A549 (cell line): Measurements from ENCODE around the gene NFATC2. TPM values are rescaled to one million over a fixed set of nuclear protein-coding genes. Genes with fewer than 3 reads are reported as not detected.

ENCODE experiments used
- ATAC-seq, 2 experiments: fragments of 200-7000 bp in 1 of 2; fragments of >200 bp in 1 of 2; cut with Nextera tagmentation in 1 of 2; cut with Tn5 transposase in 1 of 2; 3 replicates each; pipeline versions ENCODE4 v1.8.0 to v1.9.1; 2018 to 2020; ENCODE audit warnings: mild to moderate bottlenecking in 1 of 2, moderate library complexity in 1 of 2
- CTCF ChIA-PET: fragments of 300-600 bp; sonication (Branson Sonifier 250); formaldehyde crosslinking; extraction: SDS; loops from one replicate; lab custom pipeline; 2021; ENCODE audit warnings: antibody characterized with exemption, inconsistent platforms; lab: Yijun Ruan, JAX
- POLR2A ChIA-PET: fragments of 350-600 bp; formaldehyde crosslinking; extraction: SDS; loops from one replicate; lab custom pipeline; 2021; ENCODE audit warnings: antibody characterized with exemption, inconsistent platforms; lab: Yijun Ruan, JAX
- DNase-seq, 2 experiments: peaks; one replicate each; pipeline versions ENCODE4 v3.0.0 to v3.0.0-alpha.2; 2011 to 2016; ENCODE audit warnings: low read depth in 1 of 2, low spot score in 1 of 2
- FAIRE-seq: peaks from 2 replicates; lab custom pipeline; 2011; peaks lifted over from hg19 to GRCh38; lab: Jason Lieb, UNC
- H3K27ac ChIP-seq, 2 experiments: fragments of >200 bp; sonication (Bioruptor Twin); formaldehyde crosslinking; 3 replicates each; pipeline ENCODE4 v1.5.1; 2016 to 2017
- H3K4me1 ChIP-seq: fragments of >200 bp; sonication (Bioruptor Twin); formaldehyde crosslinking; 3 replicates; pipeline ENCODE4 v1.6.1; 2016
- H3K4me2 ChIP-seq: fragments of >200 bp; sonication (Bioruptor Twin); formaldehyde crosslinking; 3 replicates; pipeline ENCODE4 v1.6.1; 2016
- H3K4me3 ChIP-seq: fragments of >200 bp; sonication (Bioruptor Twin); formaldehyde crosslinking; 3 replicates; pipeline ENCODE4 v1.5.1; 2016
- H3K9me3 ChIP-seq: fragments of >200 bp; sonication (Bioruptor Twin); formaldehyde crosslinking; 3 replicates; pipeline ENCODE4 v1.6.1; 2016
- ATOH8 ChIP-seq: fragments of 250-450 bp; sonication (Bioruptor Pico); IDR thresholded peaks from 2 replicates; pipeline ENCODE4 v1.5.0; 2020; ENCODE audit warnings: low read depth, mild to moderate bottlenecking, moderate library complexity
- BHLHE40 ChIP-seq: IDR thresholded peaks from 2 replicates; pipeline ENCODE4 v1.6.1; 2012; ENCODE audit warnings: low read depth, low read length, inconsistent platforms
- E2F6 ChIP-seq: IDR thresholded peaks from 2 replicates; pipeline ENCODE4 v1.6.1; 2012; ENCODE audit warnings: low read depth, borderline replicate concordance
- ELK1 ChIP-seq: fragments of 150-350 bp; IDR thresholded peaks from 2 replicates; pipeline ENCODE4 v1.6.1; 2014; ENCODE audit warnings: low read depth, mild to moderate bottlenecking, low read length
- ESRRA ChIP-seq: fragments of 150-350 bp; IDR thresholded peaks from 2 replicates; pipeline ENCODE4 v1.6.1; 2014; ENCODE audit warnings: mild to moderate bottlenecking, low read length, borderline replicate concordance
- HES2 ChIP-seq: fragments of >200 bp; sonication (Bioruptor Twin); formaldehyde crosslinking; IDR thresholded peaks from 2 replicates; pipeline ENCODE4 v1.6.1; 2016
- HOXA7 ChIP-seq: fragments of 250-450 bp; sonication (Bioruptor Pico); IDR thresholded peaks from 2 replicates; pipeline ENCODE4 v1.5.0; 2020; ENCODE audit warnings: mild to moderate bottlenecking, moderate library complexity
- MAFK ChIP-seq: fragments of 450-650 bp; IDR thresholded peaks from 2 replicates; pipeline ENCODE4 v1.6.1; 2014; ENCODE audit not compliant: partially characterized antibody
- MYC ChIP-seq: IDR thresholded peaks from 2 replicates; pipeline ENCODE4 v1.6.1; 2012; ENCODE audit warnings: mild to moderate bottlenecking, inconsistent platforms, low read length, improper control_type of control experiment, borderline replicate concordance
- POLR2AphosphoS2 ChIP-seq: conservative IDR thresholded peaks from 2 replicates; pipeline ENCODE4 v1.6.1; 2012; ENCODE audit warnings: low read length, improper control_type of control experiment, inconsistent platforms
- RARB ChIP-seq: fragments of 250-450 bp; sonication (Bioruptor Pico); IDR thresholded peaks from 2 replicates; pipeline ENCODE4 v1.8.0; 2021; ENCODE audit warnings: mild to moderate bottlenecking, moderate library complexity
- RCOR1 ChIP-seq: fragments of 150-350 bp; IDR thresholded peaks from 2 replicates; pipeline ENCODE4 v1.6.1; 2014; ENCODE audit warnings: antibody characterized with exemption, low read length, low read depth
- REST ChIP-seq: fragments of 200-600 bp; sonication (generic); IDR thresholded peaks from 2 replicates; pipeline ENCODE4 v1.6.1; 2016; ENCODE audit warnings: antibody characterized with exemption, mild to moderate bottlenecking, moderate library complexity
- RNF2 ChIP-seq: fragments of 200-600 bp; sonication (generic); IDR thresholded peaks from 2 replicates; pipeline ENCODE4 v1.6.1; 2016; ENCODE audit warnings: low read depth, mild to moderate bottlenecking, antibody characterized with exemption, moderate library complexity, borderline replicate concordance
- SMC3 ChIP-seq: fragments of >200 bp; sonication (Bioruptor Twin); formaldehyde crosslinking; IDR thresholded peaks from 3 replicates; pipeline ENCODE4 v1.6.1; 2018; ENCODE audit warnings: inconsistent platforms
- ZSCAN20 ChIP-seq: fragments of 250-450 bp; sonication (Bioruptor Pico); IDR thresholded peaks from 2 replicates; pipeline ENCODE4 v1.8.0; 2022; ENCODE audit warnings: mild to moderate bottlenecking, moderate library complexity
- WGBS: methylation state at CpG from one replicate; pipeline ENCODE4 v1.1.6; 2017; ENCODE audit errors: missing lambda C conversion rate; 5-methylcytosine and 5-hydroxymethylcytosine counted together
- polyA plus RNA-seq, 4 experiments: library from polyadenylated mRNA; depleted of rRNA in 3 of 4; stranded (reverse); fragments of >200 nt; fragmentation: RNase III in 1 of 4; extraction: RNeasy Plus Mini Kit Qiagen cat#74134 plus additional on column Dnase treatment in 1 of 4; gene quantifications; 2 replicates in 3 of 4; 3 replicates in 1 of 4; pipeline ENCODE4 v1.2.3, GENCODE V29; 2011 to 2017

The NFATC2 gene
- polyA plus RNA-seq, 2 of the 4 experiments (the other 2 are of a cell fraction) = 0.75 to 1.6 TPM

GRCh38 chr20:51525241-51526105, 17.0 kb downstream of the NFATC2 start (continued):
- TF ChIP-seq ELK1 (no peak), HES2 (no peak), SMC3 (no peak)

GRCh38 chr20:51523276-51524013, 19.1 kb downstream of the NFATC2 start:
- no peak for FAIRE-seq
- Histone ChIP-seq H3K4me1 (no peaks in the 10 kb centered on the region), H3K4me3 (no peak overlapping the region), H3K4me2 (no peak overlapping the region)
- TF ChIP-seq POLR2AphosphoS2 (no peak), RNF2 (no peak), RARB (CRISPR knock-in tag) (no peak), REST (no peak), ELK1 (no peak)
- TF ChIP-seq, all 56 proteins: peak for 0
- Histone ChIP-seq H3K27ac (no peak overlapping the region), H3K9me3 (no peaks in the 10 kb centered on the region)
- DNase-seq (no peak), ATAC-seq (no peak)
- CTCF ChIA-PET = no interaction called here
- WGBS = 94% methylated on average over 53 of the region's 64 CpGs
- POLR2A ChIA-PET = no interaction called here

GRCh38 chr20:51522207-51522606, 20.3 kb downstream of the NFATC2 start:
- WGBS = 85% methylated on average over 9 of the region's 9 CpGs
- ATAC-seq (no peak), FAIRE-seq (no peak), DNase-seq (no peak)
- H3K27ac ChIP-seq = no peak overlapping the region
- ChIA-PET POLR2A (no interaction called here), CTCF (interaction anchor here (1.1 kb wide), 1 partner anchor 23 kb away, joined by 4 read pairs; no protein-coding TSS in a partner anchor)
- no peak overlapping the region for H3K4me2 ChIP-seq
- no peaks in the 10 kb centered on the region for H3K4me1 ChIP-seq
- no peak overlapping the region for H3K4me3 ChIP-seq
- H3K9me3 ChIP-seq = no peaks in the 10 kb centered on the region
- TF ChIP-seq ESRRA (no peak), BHLHE40 (no peak), REST (no peak), MAFK (no peak), RCOR1 (no peak), MYC (no peak), ATOH8 (CRISPR knock-in tag) (no peak), E2F6 (no peak), ZSCAN20 (CRISPR knock-in tag) (no peak), HOXA7 (CRISPR knock-in tag) (no peak), ELK1 (no peak)
